Activated T-cell treated with anti-CD3 and anti-CD28 coated beads, Interleukin-2, amount 50 U/mL, for 48 hours (primary cell): Measurements from ENCODE around the gene GRM5.

Experiments used
- DNase-seq, 2 experiments: peaks; one replicate each; pipeline ENCODE4 v3.0.0-alpha.2; 2020

Gene GRM5

GRCh38 chr11:88827018-88827676, 238.6 kb downstream of the GRM5 start:
- no peak for DNase-seq

- no peak for DNase-seq
These were observed 246.2 kb downstream of the GRM5 start for GRCh38 chr11:88819616-88820015.

- no peak for DNase-seq
These were observed 246.8 kb downstream of the GRM5 start for GRCh38 chr11:88818978-88819377.

GRCh38 chr11:88815505-88815904, 250.3 kb downstream of the GRM5 start:
- DNase-seq: no peak

- DNase-seq: no peak
These were observed 251.7 kb downstream of the GRM5 start for GRCh38 chr11:88814076-88814475.

- no peak for DNase-seq
These were observed 252.4 kb downstream of the GRM5 start for GRCh38 chr11:88813233-88813915.

DNA sequence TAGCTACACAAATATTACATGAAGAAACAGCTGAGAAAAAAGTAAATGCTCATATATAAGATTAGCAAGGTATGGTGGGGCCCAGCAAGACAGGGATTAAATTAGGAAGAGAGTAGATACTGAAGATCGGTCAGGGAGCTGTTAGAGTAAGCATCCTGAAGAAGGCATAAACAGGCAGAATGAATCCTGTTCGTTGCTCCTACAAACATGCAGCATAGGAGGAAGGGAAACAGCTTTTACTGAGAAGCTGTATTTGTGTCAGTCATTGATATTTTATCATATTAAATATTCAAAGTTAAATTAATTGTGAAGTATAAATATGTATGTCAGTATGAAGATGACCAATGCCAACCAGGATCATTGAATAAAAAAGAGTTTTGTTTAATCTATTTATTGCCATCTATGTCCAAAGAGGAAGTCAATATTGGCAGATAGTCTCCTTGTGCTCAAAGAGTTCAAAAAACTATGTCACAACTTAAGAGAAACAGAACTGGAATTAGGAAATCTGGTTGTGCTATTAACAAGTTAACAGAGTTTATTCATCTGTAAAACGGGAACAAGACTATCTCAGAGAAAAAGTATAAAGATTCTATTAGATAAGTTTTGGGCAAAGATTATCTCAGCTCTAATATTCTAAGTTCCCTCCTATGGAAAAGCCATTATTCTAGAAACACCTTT, 255.2 kb downstream of the GRM5 start:
- DNase-seq: no peak

GRCh38 chr11:88809126-88809525, 256.7 kb downstream of the GRM5 start:
- DNase-seq: no peak

- no peak for DNase-seq
These were observed 258.4 kb downstream of the GRM5 start for GRCh38 chr11:88807349-88807748.

DNA sequence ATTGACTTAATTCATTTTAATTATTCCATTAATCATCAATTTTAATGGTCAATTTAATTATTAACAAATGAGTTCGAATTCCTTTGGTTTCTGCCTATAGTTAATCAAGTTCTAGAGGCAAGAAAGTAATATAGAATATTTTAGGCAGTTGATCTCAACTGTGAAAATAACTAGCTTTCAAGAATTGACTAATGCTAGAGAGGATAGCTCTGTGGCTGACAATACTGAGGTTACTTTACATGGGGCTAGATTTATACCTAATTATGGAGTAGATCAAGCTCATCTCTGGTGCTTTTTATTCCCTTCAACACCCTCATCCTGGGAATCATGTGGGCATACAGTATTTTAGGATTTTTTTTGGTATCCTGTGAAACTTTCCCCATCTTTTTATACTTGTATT, 259.4 kb downstream of the GRM5 start:
- no peak for DNase-seq

DNA sequence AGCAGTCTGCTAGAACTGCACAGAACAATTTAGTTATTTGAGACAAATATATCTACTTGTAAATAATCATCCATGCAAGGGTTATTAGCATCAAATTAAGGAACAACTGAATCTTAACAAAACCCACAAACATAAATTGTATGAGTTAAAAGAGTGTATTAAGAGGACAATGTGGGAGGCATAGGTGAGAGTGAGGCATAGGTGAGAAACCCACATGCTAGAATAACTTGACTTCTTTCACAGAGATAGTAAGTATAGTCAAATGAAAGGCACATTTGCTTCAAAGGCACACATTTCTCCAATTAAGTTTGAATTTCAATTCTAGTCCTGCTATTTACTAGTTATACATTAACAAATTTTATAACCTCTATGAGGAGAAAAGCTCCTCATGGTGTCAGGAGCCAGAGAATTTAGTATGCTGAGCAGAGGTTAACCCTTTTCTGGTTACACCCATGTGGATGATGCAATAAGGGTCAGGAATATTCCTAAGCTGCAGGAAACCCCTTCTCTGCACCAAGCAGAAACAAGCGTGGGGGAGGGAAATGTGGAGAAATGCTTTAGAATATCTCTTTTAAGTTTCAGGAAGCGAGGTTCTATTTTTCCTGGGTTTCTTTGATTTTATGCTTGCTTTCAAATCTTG, 264.2 kb downstream of the GRM5 start:
- no peak for DNase-seq

GRCh38 chr11:88799771-88800500, 265.8 kb downstream of the GRM5 start:
- DNase-seq: no peak

DNA sequence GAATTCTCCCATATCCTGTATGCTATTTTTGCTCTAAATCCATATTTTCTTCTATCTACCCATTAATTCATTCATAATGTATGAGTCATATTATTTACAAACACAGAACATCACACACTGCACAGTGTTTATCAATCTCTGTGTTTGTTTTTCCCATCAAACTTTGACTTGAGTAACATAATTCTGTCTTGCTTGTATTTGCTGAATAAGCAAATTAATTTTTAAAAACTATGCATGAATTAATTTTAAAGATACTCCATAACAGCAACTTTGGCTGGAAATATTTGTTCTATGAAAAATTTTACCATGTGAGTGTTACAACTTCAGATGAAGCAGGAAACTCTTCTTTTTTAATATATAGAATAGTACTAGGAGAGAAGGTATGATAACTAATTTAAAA, 275.6 kb downstream of the GRM5 start:
- no peak for DNase-seq

DNA sequence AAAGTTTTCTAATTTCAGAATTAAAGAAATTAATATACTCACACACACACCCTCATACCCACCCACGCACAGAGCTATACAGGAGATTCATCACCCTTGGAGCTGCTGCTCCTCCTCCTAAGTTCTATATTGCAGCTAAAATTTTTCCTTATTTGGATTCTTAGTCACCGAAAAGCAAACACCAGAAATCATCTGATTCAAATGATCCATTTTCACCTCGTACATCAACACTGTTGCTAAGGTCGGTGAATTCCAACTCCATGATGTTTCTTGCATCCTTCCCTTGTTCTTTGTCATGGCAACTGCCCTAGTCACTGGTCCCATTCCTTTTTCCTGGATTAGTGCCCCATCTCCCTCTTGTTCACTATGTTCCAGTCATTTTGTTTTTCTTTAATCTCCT, 286.2 kb downstream of the GRM5 start:
- DNase-seq: no peak

- DNase-seq: no peak
These were observed 295.2 kb downstream of the GRM5 start for GRCh38 chr11:88770475-88771079.

DNA sequence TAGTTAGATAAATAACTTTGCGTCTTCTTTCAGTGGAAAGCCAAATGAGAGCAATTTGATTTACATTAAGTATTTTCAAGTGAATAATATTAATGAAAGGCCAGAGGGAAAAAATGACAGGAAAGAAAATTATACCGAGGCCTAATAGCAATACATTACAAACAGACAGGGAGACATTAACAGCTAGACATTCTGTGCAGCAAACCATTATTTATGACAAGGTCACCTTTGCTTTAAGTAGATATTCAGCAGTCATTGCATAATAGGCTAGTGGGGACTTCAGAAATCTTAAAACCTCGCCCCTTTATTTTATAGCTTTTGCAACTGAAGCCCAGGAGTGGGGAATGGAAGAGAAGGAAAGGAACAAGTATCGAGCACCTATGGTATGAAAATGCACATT, 321.6 kb downstream of the GRM5 start:
- no peak for DNase-seq

DNA sequence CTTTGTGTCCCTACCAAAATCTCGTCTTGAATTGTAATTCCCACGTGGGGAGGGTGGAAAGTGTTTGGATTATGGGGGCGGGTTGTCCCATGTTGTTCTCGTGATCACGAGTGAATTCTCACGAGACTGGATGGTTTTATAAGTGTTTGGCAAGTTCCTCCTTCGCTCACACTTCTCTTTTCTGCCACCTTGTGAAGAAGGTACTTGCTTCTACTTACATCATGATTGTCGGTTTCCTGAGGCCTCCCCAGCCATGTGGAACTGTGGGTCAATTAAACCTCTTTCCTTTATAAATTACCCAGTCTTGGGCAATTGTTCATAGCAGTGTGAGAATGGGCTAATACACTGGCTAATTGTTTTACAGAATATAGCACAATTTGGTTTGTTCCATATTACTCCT, 326.3 kb downstream of the GRM5 start:
- no peak for DNase-seq

DNA sequence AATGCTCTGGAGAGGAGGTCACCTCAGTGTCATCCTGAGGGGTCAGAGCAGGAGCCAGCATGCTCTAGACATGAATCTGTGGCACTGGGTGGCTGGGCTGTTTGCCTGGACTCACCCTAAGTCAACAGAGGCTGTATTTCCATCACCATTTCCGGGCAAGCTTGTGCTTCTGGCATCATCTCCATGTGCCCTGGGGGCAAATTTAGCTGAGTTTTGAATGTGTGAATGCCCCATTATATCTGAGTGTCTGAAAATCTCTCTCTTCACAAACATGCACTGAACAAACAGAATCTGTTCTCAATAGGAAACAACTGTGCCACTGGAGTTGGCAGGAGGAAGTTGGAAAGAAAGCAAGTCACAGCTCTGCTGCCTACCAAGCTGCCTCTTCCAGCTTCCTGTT, 356.2 kb downstream of the GRM5 start:
- no peak for DNase-seq

- no peak for DNase-seq
These were observed 361.3 kb downstream of the GRM5 start for GRCh38 chr11:88704485-88704884.

- no peak for DNase-seq
These were observed 364.0 kb downstream of the GRM5 start for GRCh38 chr11:88701816-88702215.

DNA sequence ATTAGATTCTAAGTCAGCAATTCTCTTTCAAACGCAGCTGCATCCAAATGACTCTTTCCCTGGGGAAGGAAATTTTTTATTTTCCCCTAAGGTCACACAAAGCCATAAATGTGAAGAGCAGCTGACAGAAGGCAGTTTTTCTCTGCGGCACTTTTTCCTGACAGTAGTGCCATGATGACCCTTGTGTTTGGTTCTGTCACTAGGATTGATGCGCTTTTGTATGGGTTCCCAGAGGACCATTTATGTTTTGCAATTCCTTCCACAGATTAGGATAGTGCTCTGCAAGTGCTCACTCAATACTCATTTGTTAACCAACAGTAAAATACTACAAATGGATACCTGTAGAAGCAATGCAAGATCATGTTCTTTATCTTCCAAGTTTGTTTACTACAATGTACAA, 368.6 kb downstream of the GRM5 start:
- no peak for DNase-seq

DNA sequence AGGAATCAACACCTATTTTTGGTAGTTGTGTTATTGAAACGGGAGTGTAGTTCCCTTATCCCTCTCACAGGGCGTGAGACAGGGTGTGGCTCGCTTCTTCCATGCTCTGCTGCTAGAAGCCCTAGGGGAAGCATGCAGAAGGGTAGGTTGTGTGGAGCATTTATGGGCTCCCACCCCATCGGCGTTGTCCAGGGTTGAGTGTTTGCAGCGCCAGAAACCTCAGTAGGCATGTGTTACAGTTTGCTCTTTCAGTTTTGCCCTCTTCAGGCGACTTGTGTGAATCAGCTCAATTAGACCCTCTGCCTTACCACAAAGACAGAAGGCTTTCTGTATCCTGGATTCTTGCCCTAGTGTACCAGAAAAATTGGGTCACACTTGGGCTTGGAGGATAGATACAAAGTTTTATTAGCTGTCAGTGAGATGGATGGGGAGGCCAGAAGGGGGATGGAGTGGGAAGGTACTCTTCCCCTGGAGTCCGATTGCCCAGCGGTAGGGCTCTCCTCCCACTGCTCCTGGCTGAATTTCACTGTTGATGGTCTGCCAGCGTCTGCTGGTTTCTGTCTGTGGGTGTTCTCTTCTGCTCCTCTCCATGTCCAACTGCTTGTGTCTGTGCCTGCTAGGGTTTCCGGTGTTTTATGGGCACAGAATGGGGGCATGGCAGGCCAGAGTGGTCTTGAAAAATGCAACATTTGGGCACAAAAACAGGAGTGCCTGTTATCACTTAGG, 369.9 kb downstream of the GRM5 start:
- DNase-seq: no peak
